Heart right ventricle (tissue), 16 donors: ENCODE data around the gene OVOL3. TPM values are rescaled to one million over a fixed set of nuclear protein-coding genes. Genes with fewer than 3 reads are reported as not detected.

Experiments used
- ATAC-seq, 8 donors: fragments of 200-7000 bp; cut with Tn5 transposase; one replicate each; pipeline ENCODE4 v1.9.1; 2020; ENCODE audit warnings: mild to moderate bottlenecking in 8 of 8, moderate library complexity in 8 of 8, moderate number of reproducible peaks in 1 of 8
- DNase-seq, 2 donors: peaks; one replicate each; pipeline ENCODE4 v3.0.0-alpha.2; 2020
- H3K27ac ChIP-seq, 10 donors: fragments of 200-600 bp; sonication (generic) in 2 of 10; one replicate each; pipeline versions ENCODE4 v1.5.0 to v1.8.0; 2020 to 2022; ENCODE audit warnings: mild to moderate bottlenecking in 3 of 10
- H3K27me3 ChIP-seq, 7 donors: fragments of 200-600 bp; one replicate each; pipeline ENCODE4 v1.8.0; 2021 to 2022; ENCODE audit warnings: mild to moderate bottlenecking in 2 of 7
- H3K36me3 ChIP-seq, 9 donors: fragments of 200-600 bp; sonication (generic) in 1 of 9; one replicate each; pipeline versions ENCODE4 v1.5.0 to v1.8.0; 2020 to 2022; ENCODE audit warnings: mild to moderate bottlenecking in 2 of 9
- H3K4me1 ChIP-seq, 9 donors: fragments of 200-600 bp; sonication (generic) in 1 of 9; one replicate each; pipeline versions ENCODE4 v1.5.0 to v1.8.0; 2020 to 2022; ENCODE audit warnings: mild to moderate bottlenecking in 4 of 9
- H3K4me3 ChIP-seq, 10 donors: fragments of 200-600 bp; sonication (generic) in 2 of 10; one replicate each; pipeline versions ENCODE4 v1.5.0 to v1.8.0; 2020 to 2022; ENCODE audit warnings: mild to moderate bottlenecking in 7 of 10, moderate library complexity in 2 of 10
- H3K9me3 ChIP-seq, 11 donors: fragments of 200-600 bp in 10 of 11; sonication (generic) in 2 of 11; one replicate each; pipeline versions ENCODE4 v1.5.0 to v1.8.0; 2013 to 2022; ENCODE audit warnings: mild to moderate bottlenecking in 2 of 11, control low read depth in 1 of 11, moderate library complexity in 1 of 11
- CTCF ChIP-seq, 9 donors: fragments of 200-600 bp; sonication (generic) in 2 of 9; IDR thresholded peaks; one replicate each; pipeline versions ENCODE4 v1.5.0 to v1.8.0; 2021 to 2022; ENCODE audit warnings: antibody characterized with exemption in 9 of 9, mild to moderate bottlenecking in 5 of 9, moderate library complexity in 1 of 9
- WGBS, 2 donors: extraction: QIAGEN DNeasy Blood & Tissue Kit; methylation state at CpG; one replicate each; pipeline ENCODE4 v1.1.7; 2013; ENCODE audit warnings: inconsistent platforms in 1 of 2; 5-methylcytosine and 5-hydroxymethylcytosine counted together
- intact Hi-C, 10 donors: fragments of 100-400 bp; cut with DNase I; formaldehyde crosslinking; loops; one replicate each; pipeline versions ENCODE4 v1.11.1 to v1.14.2; 2022
- polyA plus RNA-seq, 2 donors: library from polyadenylated mRNA; stranded (reverse); fragments of 200-250 nt; gene quantifications; one replicate each; pipeline ENCODE4 v1.2.3, GENCODE V29; 2013
- total RNA-seq, 10 donors: library from RNA; stranded (reverse); fragmentation: NEBNext Ultra II Directional in 3 of 10; extraction: Animal tissue kit (Norgen Biotek cat#: 25700) in 3 of 10; gene quantifications; one replicate each; pipeline versions ENCODE4 v1.2.1 to v1.2.4, GENCODE V29; 2021 to 2023
- donor health status: Arrhythmogenic right ventricular cardiomyopathy.
- donor health status: ischemic (EF 13 %, LVEDD 7.1; RV severe dilation, severe dysfunction).
- donor health status: healthy with polysubstance abuse.
- donor health status: DM: no; HTN: yes; CAD: no.
- donor health status: DM: no; HTN: no; CAD: no.
- donor health status: ischemic (EF 25% LVEDD 6.9; RV normal size, moderate dysfunction).
- donor health status: ischemic (EF 25% LVEDD 5.7; RV mildly dilated, moderate dysfunction).
- donor health status: healthy.
- donor health status: DM: yes; HTN: yes; CAD: no.
- donor health status: Ischemic cardiomyopathy.
- donor health status: ischemic (EF 35%, LVEDD 5.7; RV mildly dilated, moderate dysfunction).
- donor health status: nonischemic (EF 11% LVEDD 7.7; RV severe dilation, severe dysfunction).
- donor health status: DM: yes; HTN: yes; CAD: no.
- donor health status: PGD.
- donor health status: ischemic (EF 29% LVEDD 5.4; RV normal size, mild dysfunction).
- donor health status: nonischemic (EF 23%, LVEDD 6.1; RV moderate dilation, normal function).

Gene OVOL3
- total and polyA plus RNA-seq, 12 donors = not detected

- Histone ChIP-seq H3K36me3 (peaks cover 0 to 39% (median 0%) of the 10 kb centered on the region in 9 donors), H3K27ac (peak overlapping the region in 8 of 10 donors; percentile 73 to 94 (median 79)), H3K4me3 (peak overlapping the region in 4 of 10 donors; percentile 21 to 40 (median 36)), H3K9me3 (no peaks in the 10 kb centered on the region), H3K27me3 (no peaks in the 10 kb centered on the region), H3K4me1 (peaks cover 0 to 33% (median 24%) of the 10 kb centered on the region in 9 donors)
- ATAC-seq (peak in 1 of 8 donors; percentile 2), DNase-seq (no peak)
- no peak for TF ChIP-seq CTCF (IDR thresholded peaks at IDR 0.05)
- 75 to 79% methylated on average over 27 of the region's 27 CpGs for WGBS, 2 donors
- intact Hi-C loops = loop anchor here in 1 of 10 donors (5.0 kb wide), 2 partner anchors 34 to 806 kb away; no protein-coding TSS in a partner anchor
Measured at GRCh38 chr19:36101550-36102327, 9.2 kb upstream of the OVOL3 start.

- Histone ChIP-seq H3K4me3 (no peak overlapping the region), H3K27me3 (no peaks in the 10 kb centered on the region), H3K27ac (no peak overlapping the region), H3K9me3 (no peaks in the 10 kb centered on the region), H3K4me1 (peaks cover 0 to 31% (median 17%) of the 10 kb centered on the region in 9 donors), H3K36me3 (peaks cover 0 to 36% (median 0%) of the 10 kb centered on the region in 9 donors)
- no peak for TF ChIP-seq CTCF (IDR thresholded peaks at IDR 0.05)
- intact Hi-C loops = loop anchor here in 1 of 10 donors (5.0 kb wide), 2 partner anchors 36 to 804 kb away; no protein-coding TSS in a partner anchor
- no peak for ATAC-seq
- no peak for DNase-seq
- 90% methylated on average over 24 of the region's 24 CpGs for WGBS, 2 donors
Measured at GRCh38 chr19:36103040-36103626, 7.8 kb upstream of the OVOL3 start.

- WGBS, 2 donors = 84 to 85% methylated on average over 12 of the region's 12 CpGs
- H3K36me3 ChIP-seq = peaks cover 0 to 36% (median 0%) of the 10 kb centered on the region in 9 donors
- H3K27ac ChIP-seq = no peak overlapping the region
- peaks cover 0 to 31% (median 15%) of the 10 kb centered on the region in 9 donors for H3K4me1 ChIP-seq
- H3K27me3 ChIP-seq = no peaks in the 10 kb centered on the region
- no peaks in the 10 kb centered on the region for H3K9me3 ChIP-seq
- intact Hi-C loops = loop anchor here in 1 of 10 donors (5.0 kb wide), 2 partner anchors 37 to 803 kb away; no protein-coding TSS in a partner anchor
- no peak overlapping the region for H3K4me3 ChIP-seq
- ATAC-seq = no peak
- no peak for TF ChIP-seq CTCF (IDR thresholded peaks at IDR 0.05)
- DNase-seq = no peak
Measured at GRCh38 chr19:36103842-36104552, 6.9 kb upstream of the OVOL3 start.

GRCh38 chr19:36106441-36106840 is 4.5 kb upstream of the OVOL3 start:
- DNase-seq = no peak

More at GRCh38 chr19:36106441-36106840, 4.5 kb upstream of the OVOL3 start:
- TF ChIP-seq CTCF (IDR thresholded peaks at IDR 0.05) = no peak
- H3K4me1 ChIP-seq = peaks cover 0 to 9% (median 2%) of the 10 kb centered on the region in 9 donors
- peaks cover 0 to 37% (median 5%) of the 10 kb centered on the region in 9 donors for H3K36me3 ChIP-seq
- WGBS, 2 donors = 77 to 81% methylated on average over 6 of the region's 6 CpGs
- peak in 3 of 8 donors; percentile 38 to 65 (median 42) for ATAC-seq
- H3K27me3 ChIP-seq = no peaks in the 10 kb centered on the region
- peak overlapping the region in 6 of 10 donors; percentile 9 to 55 (median 32) for H3K27ac ChIP-seq
- H3K4me3 ChIP-seq = no peak overlapping the region
- intact Hi-C loops = no loop called here
- no peaks in the 10 kb centered on the region for H3K9me3 ChIP-seq
